NB4 (cell line): ENCODE results near the gene PRR11.

Experiments
- MYC ChIP-seq: IDR thresholded peaks from 2 replicates; pipeline ENCODE4 v1.6.1; 2011; ENCODE audit warnings: low read depth, low read length
- TF ChIP-seq, protein P1 (sequence below): IDR thresholded peaks from one replicate; pipeline ENCODE4 v1.5.1; 2012; ENCODE audit warnings: low read depth, low read length

DNA sequence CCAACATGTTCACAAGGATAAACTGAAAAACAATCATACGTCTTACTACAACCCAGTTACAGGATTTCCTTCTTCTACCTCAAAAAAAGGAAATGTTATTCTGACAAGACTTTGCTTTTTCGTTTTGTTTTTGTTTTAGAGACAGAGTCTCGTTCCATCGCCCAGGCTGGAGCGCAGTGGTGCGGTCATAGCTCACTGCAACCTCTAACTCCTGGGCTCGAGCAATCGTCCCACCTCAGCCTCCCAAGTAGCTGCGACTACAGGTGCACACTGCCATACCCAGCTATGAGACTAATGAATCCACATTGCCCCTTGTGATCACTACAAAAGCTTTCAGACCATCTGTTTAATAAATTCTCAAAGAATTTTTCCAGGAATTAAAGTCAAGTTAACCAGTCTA, 40.1 kb upstream of the PRR11 start:
- TF ChIP-seq, protein P1, sequence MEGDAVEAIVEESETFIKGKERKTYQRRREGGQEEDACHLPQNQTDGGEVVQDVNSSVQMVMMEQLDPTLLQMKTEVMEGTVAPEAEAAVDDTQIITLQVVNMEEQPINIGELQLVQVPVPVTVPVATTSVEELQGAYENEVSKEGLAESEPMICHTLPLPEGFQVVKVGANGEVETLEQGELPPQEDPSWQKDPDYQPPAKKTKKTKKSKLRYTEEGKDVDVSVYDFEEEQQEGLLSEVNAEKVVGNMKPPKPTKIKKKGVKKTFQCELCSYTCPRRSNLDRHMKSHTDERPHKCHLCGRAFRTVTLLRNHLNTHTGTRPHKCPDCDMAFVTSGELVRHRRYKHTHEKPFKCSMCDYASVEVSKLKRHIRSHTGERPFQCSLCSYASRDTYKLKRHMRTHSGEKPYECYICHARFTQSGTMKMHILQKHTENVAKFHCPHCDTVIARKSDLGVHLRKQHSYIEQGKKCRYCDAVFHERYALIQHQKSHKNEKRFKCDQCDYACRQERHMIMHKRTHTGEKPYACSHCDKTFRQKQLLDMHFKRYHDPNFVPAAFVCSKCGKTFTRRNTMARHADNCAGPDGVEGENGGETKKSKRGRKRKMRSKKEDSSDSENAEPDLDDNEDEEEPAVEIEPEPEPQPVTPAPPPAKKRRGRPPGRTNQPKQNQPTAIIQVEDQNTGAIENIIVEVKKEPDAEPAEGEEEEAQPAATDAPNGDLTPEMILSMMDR = no peak
- TF ChIP-seq MYC = no peak
